IMR-90 (cell line): ENCODE data around the gene RPS6KA2. TPM values are rescaled to one million over a fixed set of nuclear protein-coding genes. Genes with fewer than 3 reads are reported as not detected.
A peak's percentile ranks its signal among the peaks of the same experiment; 100 is the strongest.
"Not testable (repeated sequence)": the region's sequence is repeated elsewhere in the genome, so short reads cannot be mapped to it uniquely, and the experiment has no call there.

Experiments
- ATAC-seq: fragments of 200-7000 bp; cut with Tn5 transposase; 2 replicates; pipeline ENCODE4 v1.9.1; 2020; ENCODE audit warnings: low read depth, mild to moderate bottlenecking, moderate library complexity
- BruUV-seq: library from RNA; stranded (reverse); fragments of 400-500 nt; replicated peaks from 2 replicates; lab custom pipeline; 2021; lab: Mats Ljungman, UMichigan
- CTCF ChIA-PET: fragments of 300-600 bp; formaldehyde crosslinking; extraction: SDS; loops from one replicate; lab custom pipeline; 2021; ENCODE audit warnings: antibody characterized with exemption; lab: Yijun Ruan, JAX
- POLR2A ChIA-PET: fragments of 300-600 bp; sonication (Branson Sonifier 250); formaldehyde crosslinking; loops from one replicate; lab custom pipeline; 2022; ENCODE audit warnings: antibody characterized with exemption; ENCODE audit not compliant: unreplicated experiment; lab: Charles Lee
- DNase-seq: peaks from one replicate; pipeline ENCODE4 v3.0.0; 2013
- H2AFZ ChIP-seq: replicated peaks from 2 replicates; pipeline ENCODE3; 2013; ENCODE audit warnings: low read length, mild to moderate bottlenecking; ENCODE audit not compliant: poor library complexity
- H2AK5ac ChIP-seq: 2 replicates; pipeline ENCODE4 v1.6.1; 2013; ENCODE audit warnings: low read depth, low read length, inconsistent platforms
- H2AK9ac ChIP-seq: replicated peaks from 2 replicates; pipeline ENCODE3; 2013; ENCODE audit warnings: mild to moderate bottlenecking, low read depth, low read length, moderate library complexity; ENCODE audit not compliant: poor library complexity
- H2BK120ac ChIP-seq: 2 replicates; pipeline ENCODE4 v1.6.1; 2013; ENCODE audit warnings: low read depth, low read length, inconsistent platforms
- H2BK15ac ChIP-seq: 3 replicates; pipeline ENCODE4 v1.6.1; 2013; ENCODE audit warnings: low read depth, low read length, inconsistent platforms
- H2BK20ac ChIP-seq: 2 replicates; pipeline ENCODE4 v1.6.1; 2013; ENCODE audit warnings: low read depth, mild to moderate bottlenecking, inconsistent platforms, low read length, moderate library complexity
- H2BK5ac ChIP-seq: 2 replicates; pipeline ENCODE4 v1.6.1; 2013; ENCODE audit warnings: mild to moderate bottlenecking, low read depth, low read length, inconsistent platforms; ENCODE audit not compliant: poor library complexity, severe bottlenecking
- H3K14ac ChIP-seq: replicated peaks from 2 replicates; pipeline ENCODE4 v1.6.1; 2013; ENCODE audit warnings: low read depth, low read length, inconsistent platforms
- H3K18ac ChIP-seq: 2 replicates; pipeline ENCODE4 v1.6.1; 2013; ENCODE audit warnings: low read depth, low read length, control low read depth
- H3K23ac ChIP-seq: 2 replicates; pipeline ENCODE4 v1.6.1; 2013; ENCODE audit warnings: low read depth, low read length, inconsistent platforms
- H3K27ac ChIP-seq: 2 replicates; pipeline ENCODE4 v1.5.1; 2013; ENCODE audit warnings: mild to moderate bottlenecking, control low read depth, low read length; ENCODE audit not compliant: insufficient read depth
- H3K27me3 ChIP-seq: 2 replicates; pipeline ENCODE4 v1.6.1; 2013; ENCODE audit warnings: low read length; ENCODE audit not compliant: control insufficient read depth, insufficient read depth
- H3K36me3 ChIP-seq: 2 replicates; pipeline ENCODE4 v1.6.1; 2013; ENCODE audit warnings: low read length, mixed read lengths; ENCODE audit not compliant: control insufficient read depth, insufficient read depth
- H3K4ac ChIP-seq: 2 replicates; pipeline ENCODE4 v1.6.1; 2013; ENCODE audit warnings: low read depth, low read length, inconsistent platforms
- H3K4me1 ChIP-seq: 2 replicates; pipeline ENCODE4 v1.6.1; 2013; ENCODE audit warnings: low read length, mixed read lengths; ENCODE audit not compliant: control insufficient read depth, insufficient read depth
- H3K4me2 ChIP-seq: 2 replicates; pipeline ENCODE4 v1.6.1; 2013; ENCODE audit warnings: low read depth, mild to moderate bottlenecking, control low read depth, low read length, moderate library complexity
- H3K4me3 ChIP-seq: 2 replicates; pipeline ENCODE4 v1.5.1; 2013; ENCODE audit warnings: low read depth, mild to moderate bottlenecking, control low read depth, low read length, moderate library complexity; ENCODE audit not compliant: insufficient read depth
- H3K56ac ChIP-seq: 2 replicates; pipeline ENCODE4 v1.6.1; 2013; ENCODE audit warnings: low read length, inconsistent platforms; ENCODE audit not compliant: insufficient read depth; ENCODE audit errors: extremely low read depth
- H3K79me1 ChIP-seq, 2 experiments: 2 replicates each; pipeline ENCODE4 v1.6.1; 2013; ENCODE audit warnings: low read length in 2 of 2, inconsistent platforms in 1 of 2, low read depth in 1 of 2
- H3K9ac ChIP-seq: 2 replicates; pipeline ENCODE4 v1.6.1; 2013; ENCODE audit warnings: low read depth, low read length, control low read depth
- H3K9me1 ChIP-seq: 2 replicates; pipeline ENCODE4 v1.6.1; 2013; ENCODE audit warnings: low read length, inconsistent platforms; ENCODE audit not compliant: insufficient read depth
- H3K9me3 ChIP-seq: 2 replicates; pipeline ENCODE4 v1.6.1; 2013; ENCODE audit warnings: low read length; ENCODE audit not compliant: control insufficient read depth, insufficient read depth
- H4K20me1 ChIP-seq: 2 replicates; pipeline ENCODE4 v1.6.1; 2013; ENCODE audit warnings: low read length, inconsistent platforms; ENCODE audit not compliant: insufficient read depth
- H4K5ac ChIP-seq: 2 replicates; pipeline ENCODE4 v1.6.1; 2013; ENCODE audit warnings: mild to moderate bottlenecking, low read depth, low read length, control low read depth
- H4K8ac ChIP-seq, 2 experiments: 2 replicates each; pipeline ENCODE4 v1.6.1; 2013; ENCODE audit warnings: low read depth in 2 of 2, low read length in 2 of 2, control low read depth in 1 of 2, inconsistent platforms in 1 of 2
- H4K91ac ChIP-seq: 2 replicates; pipeline ENCODE4 v1.6.1; 2013; ENCODE audit warnings: low read depth, low read length, inconsistent platforms; ENCODE audit not compliant: insufficient read depth
- CHD1 ChIP-seq: IDR thresholded peaks from 2 replicates; pipeline ENCODE4 v1.6.1; 2012; ENCODE audit warnings: low read depth, low read length, improper control_type of control experiment
- POLR2A ChIP-seq: IDR thresholded peaks from 2 replicates; pipeline ENCODE4 v1.6.1; 2012; ENCODE audit warnings: mild to moderate bottlenecking, low read depth, low read length
- RCOR1 ChIP-seq: IDR thresholded peaks from 2 replicates; pipeline ENCODE4 v1.6.1; 2012; ENCODE audit warnings: mild to moderate bottlenecking, low read length, improper control_type of control experiment; ENCODE audit not compliant: insufficient replicate concordance
- SMC3 ChIP-seq: fragments of 150-350 bp; IDR thresholded peaks from 2 replicates; pipeline ENCODE4 v1.6.1; 2016; ENCODE audit warnings: low read depth, mild to moderate bottlenecking, antibody characterized with exemption, low read length, moderate library complexity
- WGBS, 2 experiments: methylation state at CpG; one replicate each; pipeline versions ENCODE4 v1.1.5 to v1.1.7; 2013; ENCODE audit warnings: missing lambda C conversion rate in 2 of 2; ENCODE audit not compliant: insufficient read length in 1 of 2; ENCODE audit errors: extremely low coverage in 2 of 2; 5-methylcytosine and 5-hydroxymethylcytosine counted together
- dilution Hi-C: fragments of 300-500 bp; cut with HindIII; formaldehyde crosslinking; loops from one replicate; pipeline ENCODE4 v1.14.3; 2018; ENCODE audit warnings: low sequenced_read_pairs; ENCODE audit not compliant: unreplicated experiment
- in situ Hi-C: fragments of 300-500 bp; cut with MboI; formaldehyde crosslinking; loops from 3 replicates; pipeline ENCODE4 v1.14.3; 2019; ENCODE audit warnings: low sequenced_read_pairs, inconsistent platforms, mixed read lengths
- intact Hi-C: fragments of 100-400 bp; cut with micrococcal nuclease; formaldehyde crosslinking; loops from 2 replicates; pipeline ENCODE4 v1.10.0; 2022
- polyA plus RNA-seq, 3 experiments: library from polyadenylated mRNA; depleted of rRNA; stranded (reverse); fragments of >200 nt; gene quantifications; 2 replicates each; pipeline ENCODE4 v1.2.3, GENCODE V29; 2012; ENCODE audit warnings: low replicate concordance in 1 of 3
- total RNA-seq: library from RNA; depleted of rRNA; stranded (reverse); fragments of >200 nt; gene quantifications from 2 replicates; pipeline ENCODE4 v1.2.3, GENCODE V29; 2012

RPS6KA2 gene
- total and polyA plus RNA-seq, 2 of the 4 experiments (the other 2 are of a cell fraction), result 26.9 to 31.3 TPM

- Histone ChIP-seq H2BK20ac (no peak overlapping the region), H2AK9ac (no peak overlapping the region), H3K79me1 (peaks cover 32 to 37% of the 10 kb centered on the region in 2 experiments), H3K4ac (no peak overlapping the region), H4K5ac (no peak overlapping the region), H3K4me1 (peaks cover 5% of the 10 kb centered on the region), H3K14ac (no peak overlapping the region), H2BK120ac (no peak overlapping the region), H3K9me3 (no peaks in the 10 kb centered on the region), H3K9me1 (no peaks in the 10 kb centered on the region), H3K27ac (no peak overlapping the region), H3K4me3 (no peak overlapping the region), H4K20me1 (no peaks in the 10 kb centered on the region; the same call in 1 of the 2 replicates), H3K27me3 (no peaks in the 10 kb centered on the region), H2AK5ac (no peak overlapping the region), H3K4me2 (no peak overlapping the region), H3K56ac (no peak overlapping the region), H3K9ac (no peak overlapping the region), H2BK5ac (no peak overlapping the region), H3K18ac (no peak overlapping the region), H4K8ac (no peak overlapping the region), H3K36me3 (peaks cover 13% of the 10 kb centered on the region; the same call in 1 of the 2 replicates), H3K23ac (no peak overlapping the region), H2BK15ac (no peak overlapping the region), H2AFZ (no peak overlapping the region), H4K91ac (no peak overlapping the region)
- BruUV-seq, result no TSS peak
- DNase-seq (no peak), ATAC-seq (no peak)
- intact Hi-C loops, result no loop called here
- in situ Hi-C loops, result no loop called here
- no peak for TF ChIP-seq SMC3
- no peak for TF ChIP-seq CHD1
- TF ChIP-seq RCOR1, result no peak
- TF ChIP-seq POLR2A, result no peak
- no CpG with 5 or more reads among the region's 6 CpGs for WGBS, 2 experiments
- POLR2A ChIA-PET, result no interaction called here
- CTCF ChIA-PET, result interaction anchor here (0.6 kb wide), 1 partner anchor 407 kb away, joined by 3 read pairs; no protein-coding TSS in a partner anchor
- dilution Hi-C loops, result no loop called here
Observed at GRCh38 chr6:166582258-166582657, 44.8 kb downstream of the RPS6KA2 start.

GRCh38 chr6:166581801-166582200 is 45.2 kb downstream of the RPS6KA2 start:
- H2AK9ac ChIP-seq, H3K56ac ChIP-seq, H2AFZ ChIP-seq, H4K91ac ChIP-seq, H4K5ac ChIP-seq, in situ Hi-C loops, H3K9ac ChIP-seq, H3K27ac ChIP-seq, H3K4ac ChIP-seq, ATAC-seq, intact Hi-C loops, H3K9me1 ChIP-seq, H3K9me3 ChIP-seq, DNase-seq, H4K8ac ChIP-seq, H2BK5ac ChIP-seq, dilution Hi-C loops, H2BK120ac ChIP-seq, H3K4me2 ChIP-seq, H3K14ac ChIP-seq, H3K23ac ChIP-seq, H3K36me3 ChIP-seq, H4K20me1 ChIP-seq, BruUV-seq, H3K4me3 ChIP-seq, H2BK15ac ChIP-seq, H3K27me3 ChIP-seq, POLR2A ChIA-PET, H3K4me1 ChIP-seq, H3K18ac ChIP-seq, CTCF ChIA-PET, H2BK20ac ChIP-seq: not testable (repeated sequence)
- Histone ChIP-seq H2AK5ac (peak overlapping the region; percentile 10; the same call in 1 of the 2 replicates), H3K79me1 (peaks cover 29 to 33% of the 10 kb centered on the region in 2 experiments)
- WGBS, 2 experiments, result 100% methylated on average over 2 of the region's 8 CpGs; no CpG with 5 or more reads in 1 of the 2 experiments
